Activated CD8-positive, alpha-beta T cell treated with anti-CD3 and anti-CD28 coated beads, Interleukin-2, amount 10 ng/mL, durations not matched to agents 7 days and 5 days (primary cell): ENCODE results near the gene NCOA3. TPM values are rescaled to one million over a fixed set of nuclear protein-coding genes. Genes with fewer than 3 reads are reported as not detected.

Source experiments
- ATAC-seq: fragments of 150-1000 bp; cut with Tn5 transposase; one replicate; pipeline ENCODE4 v1.10.0; 2021; ENCODE audit warnings: moderate library complexity
- CTCF ChIA-PET: fragments of 350-600 bp; sonication (Branson Sonifier 250); formaldehyde crosslinking; loops from one replicate; lab custom pipeline; 2021; ENCODE audit warnings: antibody characterized with exemption; lab: Charles Lee
- POLR2A ChIA-PET: fragments of 350-600 bp; sonication (Branson Sonifier 250); formaldehyde crosslinking; loops from one replicate; lab custom pipeline; 2021; ENCODE audit warnings: antibody characterized with exemption; lab: Charles Lee
- DNase-seq: peaks from one replicate; pipeline ENCODE4 v3.0.0-alpha.2; 2020
- H3K27ac Mint-ChIP-seq: one replicate; pipeline ENCODE4 v1.8.0; 2021; ENCODE audit warnings: mild to moderate bottlenecking, mixed read lengths
- H3K27me3 Mint-ChIP-seq: one replicate; pipeline ENCODE4 v1.8.0; 2021; ENCODE audit warnings: low read depth, mixed read lengths
- H3K36me3 Mint-ChIP-seq: one replicate; pipeline ENCODE4 v1.8.0; 2021; ENCODE audit warnings: low read depth, mixed read lengths
- H3K4me1 Mint-ChIP-seq: one replicate; pipeline ENCODE4 v1.8.0; 2021; ENCODE audit warnings: low read depth, mixed read lengths
- H3K4me3 Mint-ChIP-seq: one replicate; pipeline ENCODE4 v1.8.0; 2021; ENCODE audit warnings: mild to moderate bottlenecking, mixed read lengths
- H3K9me3 Mint-ChIP-seq: one replicate; pipeline ENCODE4 v1.8.0; 2022; ENCODE audit warnings: mixed read lengths; ENCODE audit not compliant: insufficient read depth
- total RNA-seq, 2 experiments: library from RNA; stranded (reverse); gene quantifications; one replicate each; pipeline ENCODE4 v1.2.3, GENCODE V29; 2021

NCOA3 gene
- total RNA-seq, 2 experiments from 2014 or later, result 57.4 to 60.1 TPM

DNA sequence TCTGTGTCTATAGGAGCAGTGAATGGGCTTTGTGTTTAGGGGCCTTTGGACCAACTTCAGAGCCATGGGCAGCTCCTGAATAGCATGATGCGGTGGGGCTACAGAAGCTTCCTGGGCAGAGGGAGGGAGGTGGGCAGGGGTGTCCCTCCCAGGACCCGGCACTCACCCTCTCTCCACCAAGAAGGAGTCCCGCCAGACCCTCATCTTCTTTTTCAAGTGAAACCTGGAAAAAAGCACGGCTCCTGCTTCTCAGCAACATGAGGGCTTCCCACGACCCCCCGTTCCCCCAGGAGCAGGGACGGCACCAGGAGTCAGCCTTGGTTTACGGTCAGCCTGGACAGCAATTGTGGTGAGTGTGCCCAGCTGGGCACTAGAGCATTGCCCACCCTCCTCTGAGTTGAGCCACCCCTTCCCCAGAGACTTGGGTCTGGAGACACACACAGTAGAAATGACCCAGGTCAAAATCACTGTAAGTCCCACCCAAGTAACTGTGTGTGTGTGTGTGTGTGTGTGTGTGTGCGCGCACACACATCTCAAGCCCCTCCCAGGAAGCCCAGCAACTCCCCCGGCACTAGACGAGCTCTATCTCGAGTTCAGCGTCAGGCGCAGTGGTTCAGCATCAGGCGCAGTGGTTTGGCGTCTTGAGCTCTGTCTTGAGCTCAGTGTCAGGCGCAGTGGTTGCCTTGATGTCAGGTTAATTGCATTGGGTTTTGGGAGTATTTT, 175.4 kb downstream of the NCOA3 start:
- CTCF ChIA-PET, result interaction anchor here (0.7 to 3.8 kb wide), 12 partner anchors 10 to 1204 kb away, joined by 3 to 29 read pairs (median 4); no protein-coding TSS in a partner anchor
- no peaks in the 10 kb centered on the region for H3K36me3 Mint-ChIP-seq
- no peak overlapping the region for H3K4me3 Mint-ChIP-seq
- H3K4me1 Mint-ChIP-seq, result peaks cover 4% of the 10 kb centered on the region
- DNase-seq (peak; percentile 33), ATAC-seq (peak; percentile 22)
- no peak overlapping the region for H3K27ac Mint-ChIP-seq
- H3K9me3 Mint-ChIP-seq, result no peaks in the 10 kb centered on the region
- no peaks in the 10 kb centered on the region for H3K27me3 Mint-ChIP-seq
- POLR2A ChIA-PET, result interaction anchor here (1.2 kb wide), 1 partner anchor 22 kb away, joined by 3 read pairs; no protein-coding TSS in a partner anchor

DNA sequence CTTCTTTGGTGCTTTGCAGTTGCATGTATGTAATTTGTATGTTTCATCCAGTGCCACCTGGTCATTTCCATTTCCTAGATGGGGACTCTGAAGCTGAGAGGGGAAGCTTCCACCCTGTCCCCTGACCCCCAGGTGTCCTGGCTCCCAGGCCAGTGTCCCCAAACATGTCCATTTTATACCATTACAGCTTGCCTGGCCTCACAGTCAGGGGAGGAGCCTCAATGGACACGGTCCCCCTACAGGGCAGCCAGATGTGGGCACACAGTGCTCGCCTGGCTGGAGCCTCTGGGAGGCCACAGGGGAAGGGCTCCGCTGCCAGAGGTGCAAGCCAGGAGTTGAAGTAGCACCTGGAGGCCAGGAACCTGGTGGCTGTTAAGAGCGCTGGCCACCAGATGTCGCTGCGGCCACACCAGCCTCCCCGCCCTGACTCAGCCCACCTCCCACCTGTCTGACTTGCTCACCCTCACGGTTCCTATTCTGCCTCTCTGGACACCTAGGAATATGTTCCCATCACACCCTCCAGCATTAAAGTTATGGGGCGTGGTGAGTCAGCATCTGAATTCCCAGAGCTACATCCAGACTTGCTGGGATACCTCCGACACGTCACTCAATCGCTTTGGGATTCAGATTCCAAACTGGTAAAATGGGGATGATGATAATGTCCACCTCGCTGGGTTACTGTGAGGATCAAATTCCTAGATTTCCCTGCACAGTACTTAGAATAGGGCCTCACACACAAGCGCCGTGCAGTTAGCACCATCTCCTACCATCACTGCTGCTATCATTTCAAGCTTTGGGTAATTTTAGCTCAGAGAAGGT, 176.2 kb downstream of the NCOA3 start:
- ChIA-PET POLR2A (interaction anchor here (1.2 kb wide), 1 partner anchor 21 kb away, joined by 3 read pairs; no protein-coding TSS in a partner anchor), CTCF (interaction anchor here (0.7 to 3.8 kb wide), 16 partner anchors 11 to 1203 kb away, joined by 3 to 29 read pairs (median 4); no protein-coding TSS in a partner anchor)
- ATAC-seq (peak; percentile 80), DNase-seq (peak; percentile 65)
- Mint-ChIP-seq H3K4me3 (no peak overlapping the region), H3K27me3 (no peaks in the 10 kb centered on the region), H3K4me1 (peaks cover 4% of the 10 kb centered on the region), H3K36me3 (no peaks in the 10 kb centered on the region), H3K9me3 (no peaks in the 10 kb centered on the region), H3K27ac (no peak overlapping the region)

GRCh38 chr20:47678536-47678935, 176.8 kb downstream of the NCOA3 start:
- ATAC-seq, result no peak
- no peaks in the 10 kb centered on the region for H3K36me3 Mint-ChIP-seq
- DNase-seq, result no peak
- no peaks in the 10 kb centered on the region for H3K27me3 Mint-ChIP-seq
- no peaks in the 10 kb centered on the region for H3K9me3 Mint-ChIP-seq
- no peak overlapping the region for H3K4me3 Mint-ChIP-seq
- ChIA-PET POLR2A (interaction anchor here (1.2 kb wide), 1 partner anchor 20 kb away, joined by 3 read pairs; no protein-coding TSS in a partner anchor), CTCF (interaction anchor here (0.9 to 3.8 kb wide), 7 partner anchors 11 to 942 kb away, joined by 3 to 29 read pairs (median 4); no protein-coding TSS in a partner anchor)
- no peak overlapping the region for H3K27ac Mint-ChIP-seq
- peaks cover 4% of the 10 kb centered on the region for H3K4me1 Mint-ChIP-seq

- Mint-ChIP-seq H3K9me3 (no peaks in the 10 kb centered on the region), H3K4me1 (peaks cover 4% of the 10 kb centered on the region), H3K27ac (no peak overlapping the region), H3K36me3 (no peaks in the 10 kb centered on the region), H3K27me3 (no peaks in the 10 kb centered on the region), H3K4me3 (no peak overlapping the region)
- ChIA-PET POLR2A (no interaction called here), CTCF (interaction anchor here (1.7 to 2.6 kb wide), 2 partner anchors 19 to 941 kb away, joined by 3 to 7 read pairs; no protein-coding TSS in a partner anchor)
- ATAC-seq, result no peak
- DNase-seq, result no peak
Measured at GRCh38 chr20:47679462-47679861, 177.8 kb downstream of the NCOA3 start.

DNA sequence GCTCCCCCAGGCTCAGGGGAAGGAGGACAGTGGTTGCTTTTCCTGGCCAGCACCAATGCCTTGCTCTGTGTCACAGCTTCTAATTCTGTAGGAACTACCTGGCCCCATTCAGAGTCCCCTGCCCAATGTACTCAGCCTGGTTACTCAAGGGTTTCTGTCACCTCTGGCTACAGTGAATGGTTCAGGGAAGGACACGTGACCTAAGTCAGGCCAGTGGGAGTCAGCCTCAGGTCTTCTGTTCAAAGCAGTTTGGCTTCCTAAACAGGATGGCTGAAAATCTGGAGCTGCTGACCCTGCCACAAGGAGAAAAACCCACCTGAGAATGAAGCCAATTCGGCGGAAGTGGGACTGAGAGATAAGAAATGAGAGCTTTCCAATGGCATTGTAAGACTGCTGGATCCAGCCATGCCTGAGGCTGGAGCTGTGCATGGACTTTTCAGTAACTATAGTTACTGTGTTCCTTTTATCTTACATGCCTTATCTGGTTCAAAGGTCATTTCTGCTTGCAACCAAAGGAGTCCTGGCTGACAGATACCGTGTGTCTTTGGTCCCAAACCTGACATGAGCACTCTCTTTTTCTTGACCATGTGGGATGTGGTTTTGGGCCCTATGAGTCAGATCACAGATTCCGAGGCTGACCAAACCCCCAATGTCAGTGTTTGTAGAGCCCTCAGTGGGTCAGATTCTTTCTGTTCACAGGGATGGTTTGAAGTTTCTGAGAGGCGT, 179.3 kb downstream of the NCOA3 start:
- ChIA-PET CTCF (interaction anchor here (2.6 kb wide), 1 partner anchor 940 kb away, joined by 7 read pairs; no protein-coding TSS in a partner anchor), POLR2A (no interaction called here)
- Mint-ChIP-seq H3K9me3 (no peaks in the 10 kb centered on the region), H3K36me3 (no peaks in the 10 kb centered on the region), H3K4me3 (no peak overlapping the region), H3K4me1 (peaks cover 4% of the 10 kb centered on the region), H3K27ac (no peak overlapping the region), H3K27me3 (no peaks in the 10 kb centered on the region)
- ATAC-seq (no peak), DNase-seq (no peak)

DNA sequence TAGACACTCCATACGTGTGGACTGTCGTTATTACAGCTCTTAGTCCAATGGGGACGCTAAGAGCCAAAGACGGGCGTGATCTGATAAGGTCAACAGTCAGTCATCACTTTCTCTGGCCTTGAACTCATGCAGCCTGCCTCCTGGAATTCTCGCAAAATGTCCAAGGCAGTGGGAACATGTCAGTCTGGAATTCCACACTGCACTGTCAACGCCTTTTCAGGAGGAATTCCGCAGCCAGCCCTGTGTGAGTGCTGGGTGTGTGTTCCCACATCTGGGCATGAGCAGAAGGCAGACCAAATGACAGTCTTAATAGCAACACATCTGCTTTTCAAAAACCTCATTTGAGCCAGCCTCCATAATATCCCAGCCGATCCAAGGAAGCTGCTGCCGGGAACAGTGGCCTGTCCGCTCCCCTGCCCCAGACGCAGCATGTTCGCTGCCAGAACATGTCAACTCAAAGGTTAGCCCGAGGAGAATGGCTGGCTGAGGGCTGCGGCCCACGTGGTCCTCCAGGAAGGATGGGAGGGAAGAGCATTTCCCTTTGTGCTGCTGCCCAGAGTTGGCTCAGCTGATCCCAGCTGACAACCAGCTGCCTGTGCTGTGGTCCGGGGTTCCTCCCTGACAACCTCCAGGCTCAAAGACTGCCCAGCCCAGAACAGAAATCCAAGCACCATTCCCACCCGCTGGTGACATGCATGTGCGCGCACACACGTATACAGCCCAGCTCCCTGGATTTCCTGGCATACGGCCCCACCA, 180.5 kb downstream of the NCOA3 start:
- DNase-seq (no peak), ATAC-seq (no peak)
- Mint-ChIP-seq H3K27me3 (no peaks in the 10 kb centered on the region), H3K9me3 (no peaks in the 10 kb centered on the region), H3K4me1 (peaks cover 4% of the 10 kb centered on the region), H3K4me3 (no peak overlapping the region), H3K36me3 (no peaks in the 10 kb centered on the region), H3K27ac (no peak overlapping the region)
- POLR2A ChIA-PET, result no interaction called here
- CTCF ChIA-PET, result no interaction called here

- Mint-ChIP-seq H3K9me3 (no peaks in the 10 kb centered on the region), H3K4me1 (peaks cover 2% of the 10 kb centered on the region), H3K27me3 (no peaks in the 10 kb centered on the region), H3K4me3 (no peak overlapping the region), H3K36me3 (no peaks in the 10 kb centered on the region), H3K27ac (no peak overlapping the region)
- ChIA-PET POLR2A (no interaction called here), CTCF (no interaction called here)
- ATAC-seq (no peak), DNase-seq (no peak)
Measured at GRCh38 chr20:47682916-47683315, 181.2 kb downstream of the NCOA3 start.

GRCh38 chr20:47684306-47685080, 182.8 kb downstream of the NCOA3 start:
- ChIA-PET CTCF (no interaction called here), POLR2A (no interaction called here)
- Mint-ChIP-seq H3K27me3 (no peaks in the 10 kb centered on the region), H3K9me3 (no peaks in the 10 kb centered on the region), H3K4me1 (no peaks in the 10 kb centered on the region), H3K4me3 (no peak overlapping the region), H3K27ac (no peak overlapping the region), H3K36me3 (no peaks in the 10 kb centered on the region)
- ATAC-seq (no peak), DNase-seq (no peak)

GRCh38 chr20:47686545-47686944, 184.9 kb downstream of the NCOA3 start:
- no peak overlapping the region for H3K4me3 Mint-ChIP-seq
- CTCF ChIA-PET, result interaction anchor here (1.2 kb wide), 1 partner anchor 934 kb away, joined by 3 read pairs; no protein-coding TSS in a partner anchor
- ATAC-seq (no peak), DNase-seq (no peak)
- H3K36me3 Mint-ChIP-seq, result no peaks in the 10 kb centered on the region
- POLR2A ChIA-PET, result no interaction called here
- H3K27ac Mint-ChIP-seq, result no peak overlapping the region
- H3K27me3 Mint-ChIP-seq, result no peaks in the 10 kb centered on the region
- H3K4me1 Mint-ChIP-seq, result no peaks in the 10 kb centered on the region
- no peaks in the 10 kb centered on the region for H3K9me3 Mint-ChIP-seq
